GM12878 (cell line): Measurements from ENCODE around the gene EFHC1.

Experiments used
- BRCA1 ChIP-seq: IDR thresholded peaks from 2 replicates; pipeline ENCODE4 v1.6.1; 2011; ENCODE audit warnings: low read depth, low read length, improper control_type of control experiment
- EZH2 ChIP-seq: IDR thresholded peaks from 2 replicates; pipeline ENCODE4 v1.6.1; 2012; ENCODE audit warnings: low read depth, mild to moderate bottlenecking, control low read depth, inconsistent platforms, low read length, borderline replicate concordance; ENCODE audit not compliant: control insufficient read depth
- FOS ChIP-seq: IDR thresholded peaks from 3 replicates; pipeline ENCODE4 v1.6.1; 2011; ENCODE audit warnings: borderline replicate concordance; ENCODE audit not compliant: insufficient read length; ENCODE audit errors: extremely low read depth
- IRF5 ChIP-seq: fragments of 450-650 bp; IDR thresholded peaks from 2 replicates; pipeline ENCODE4 v1.6.1; 2017; ENCODE audit warnings: borderline replicate concordance
- MAX ChIP-seq: IDR thresholded peaks from 2 replicates; pipeline ENCODE4 v1.6.1; 2012; ENCODE audit warnings: low read depth, low read length, improper control_type of control experiment
- MTA3 ChIP-seq: IDR thresholded peaks from 2 replicates; pipeline ENCODE4 v1.6.1; 2012; ENCODE audit warnings: low read length, inconsistent platforms, borderline replicate concordance
- POLR2AphosphoS5 ChIP-seq: IDR thresholded peaks from 2 replicates; pipeline ENCODE4 v1.6.1; 2011; ENCODE audit warnings: mild to moderate bottlenecking, low read length, inconsistent platforms
- POU2F2 ChIP-seq: IDR thresholded peaks from 3 replicates; pipeline ENCODE4 v1.6.1; 2011; ENCODE audit warnings: low read depth, mild to moderate bottlenecking, low read length, borderline replicate concordance
- SREBF2 ChIP-seq: IDR thresholded peaks from 2 replicates; pipeline ENCODE4 v1.6.1; 2012; ENCODE audit warnings: mild to moderate bottlenecking, low read length
- TARDBP ChIP-seq: IDR thresholded peaks from 2 replicates; pipeline ENCODE4 v1.6.1; 2016; ENCODE audit warnings: borderline replicate concordance
- ZBED1 ChIP-seq: IDR thresholded peaks from 2 replicates; pipeline ENCODE4 v1.6.1; 2016; ENCODE audit warnings: borderline replicate concordance
- TF ChIP-seq, protein P1 (sequence below), 3 experiments: IDR thresholded peaks in 2 of 3; conservative IDR thresholded peaks in 1 of 3; 2 replicates each; pipeline ENCODE4 v1.5.1; 2011; ENCODE audit warnings: low read depth in 3 of 3, low read length in 3 of 3, mild to moderate bottlenecking in 3 of 3, control low read depth in 2 of 3, moderate library complexity in 2 of 3, inconsistent platforms in 1 of 3, mixed read lengths in 1 of 3; ENCODE audit not compliant: control insufficient read depth in 2 of 3, insufficient read depth in 1 of 3; ENCODE audit errors: extremely low read depth in 1 of 3

DNA sequence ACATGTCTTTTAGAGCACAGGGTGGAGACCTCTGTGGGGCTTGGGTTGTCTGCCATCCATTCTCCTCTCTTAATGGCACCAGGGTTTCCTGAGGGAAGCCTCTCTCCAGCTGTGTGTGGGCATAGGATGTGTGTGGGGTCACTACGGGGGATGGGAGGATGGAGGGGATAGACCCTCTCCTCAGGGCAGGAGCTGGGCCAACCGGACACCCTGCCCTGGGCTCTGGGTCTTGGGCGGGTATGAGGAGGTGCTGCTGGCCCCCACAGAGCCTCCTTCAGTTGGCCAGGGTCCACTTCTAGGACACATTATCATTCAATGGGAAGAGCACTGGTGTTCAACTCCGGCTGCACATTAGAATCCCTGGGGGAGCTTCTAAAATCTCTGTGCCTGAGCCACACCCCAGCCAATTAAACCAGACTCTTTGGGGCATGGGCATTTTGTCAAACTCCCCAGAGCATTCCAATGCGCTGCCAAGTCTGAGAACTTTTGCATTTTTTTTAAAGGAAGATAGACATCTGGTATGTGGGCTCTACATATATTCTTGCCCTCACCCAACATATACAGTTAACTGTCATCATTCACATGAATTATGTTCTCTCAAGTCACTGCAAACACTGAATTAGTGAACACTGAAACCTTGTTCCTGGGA is 118.2 kb downstream of the EFHC1 start:
- TF ChIP-seq MTA3 (no peak), POU2F2 (no peak), FOS (no peak), SREBF2 (no peak), TARDBP (no peak), BRCA1 (no peak), POLR2AphosphoS5 (no peak), EZH2 (no peak), ZBED1 (no peak), MAX (no peak), IRF5 (no peak)
- TF ChIP-seq, protein P1, sequence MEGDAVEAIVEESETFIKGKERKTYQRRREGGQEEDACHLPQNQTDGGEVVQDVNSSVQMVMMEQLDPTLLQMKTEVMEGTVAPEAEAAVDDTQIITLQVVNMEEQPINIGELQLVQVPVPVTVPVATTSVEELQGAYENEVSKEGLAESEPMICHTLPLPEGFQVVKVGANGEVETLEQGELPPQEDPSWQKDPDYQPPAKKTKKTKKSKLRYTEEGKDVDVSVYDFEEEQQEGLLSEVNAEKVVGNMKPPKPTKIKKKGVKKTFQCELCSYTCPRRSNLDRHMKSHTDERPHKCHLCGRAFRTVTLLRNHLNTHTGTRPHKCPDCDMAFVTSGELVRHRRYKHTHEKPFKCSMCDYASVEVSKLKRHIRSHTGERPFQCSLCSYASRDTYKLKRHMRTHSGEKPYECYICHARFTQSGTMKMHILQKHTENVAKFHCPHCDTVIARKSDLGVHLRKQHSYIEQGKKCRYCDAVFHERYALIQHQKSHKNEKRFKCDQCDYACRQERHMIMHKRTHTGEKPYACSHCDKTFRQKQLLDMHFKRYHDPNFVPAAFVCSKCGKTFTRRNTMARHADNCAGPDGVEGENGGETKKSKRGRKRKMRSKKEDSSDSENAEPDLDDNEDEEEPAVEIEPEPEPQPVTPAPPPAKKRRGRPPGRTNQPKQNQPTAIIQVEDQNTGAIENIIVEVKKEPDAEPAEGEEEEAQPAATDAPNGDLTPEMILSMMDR (IDR thresholded peaks at IDR 0.05 in 2 of 3, conservative IDR thresholded peaks at IDR 0.05 in 1 of 3; ENCODE audit: control insufficient read depth in 2 of 3, extremely low read depth in 1 of 3, insufficient read depth in 1 of 3, low read depth in 3 of 3, low read length in 3 of 3) = no peak
